Activated naive CD4-positive, alpha-beta T cell treated with anti-CD3 and anti-CD28 coated beads, Interleukin-2, amount 50 U/mL, for 24 hours (primary cell): ENCODE measurements around the gene GAL.
"Not testable (repeated sequence)": the region's sequence is repeated elsewhere in the genome, so short reads cannot be mapped to it uniquely, and the experiment has no call there.

Experiments used
- H3K27ac Mint-ChIP-seq: one replicate; pipeline ENCODE4 v1.8.0; 2021; ENCODE audit warnings: mild to moderate bottlenecking, mixed read lengths
- H3K27me3 Mint-ChIP-seq: one replicate; pipeline ENCODE4 v1.8.0; 2021; ENCODE audit warnings: mixed read lengths
- H3K36me3 Mint-ChIP-seq: one replicate; pipeline ENCODE4 v1.8.0; 2021; ENCODE audit warnings: mixed read lengths
- H3K4me1 Mint-ChIP-seq: one replicate; pipeline ENCODE4 v1.8.0; 2021; ENCODE audit warnings: mixed read lengths
- H3K4me3 Mint-ChIP-seq: one replicate; pipeline ENCODE4 v1.8.0; 2021; ENCODE audit warnings: mild to moderate bottlenecking, mixed read lengths
- H3K9me3 Mint-ChIP-seq: one replicate; pipeline ENCODE4 v1.8.0; 2021; ENCODE audit warnings: mixed read lengths

GAL gene, protein sequence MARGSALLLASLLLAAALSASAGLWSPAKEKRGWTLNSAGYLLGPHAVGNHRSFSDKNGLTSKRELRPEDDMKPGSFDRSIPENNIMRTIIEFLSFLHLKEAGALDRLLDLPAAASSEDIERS

GRCh38 chr11:68684385-68685356 lies at the start of gene GAL:
Gene GAL, plus strand, starts transcription at chr11:68684544. Its CDS starts 380 bp downstream, at chr11:68684924.
- peaks cover 28% of the 10 kb centered on the region for H3K27me3 Mint-ChIP-seq
- peak within 1 kb of the TSS; percentile 51 for H3K4me3 Mint-ChIP-seq
- peaks cover 6% of the 10 kb centered on the region for H3K4me1 Mint-ChIP-seq
- no peaks in the 10 kb centered on the region for H3K36me3 Mint-ChIP-seq
- H3K9me3 Mint-ChIP-seq, result no peaks in the 10 kb centered on the region
- H3K27ac Mint-ChIP-seq, result peak within 1 kb of the TSS; percentile 64

DNA sequence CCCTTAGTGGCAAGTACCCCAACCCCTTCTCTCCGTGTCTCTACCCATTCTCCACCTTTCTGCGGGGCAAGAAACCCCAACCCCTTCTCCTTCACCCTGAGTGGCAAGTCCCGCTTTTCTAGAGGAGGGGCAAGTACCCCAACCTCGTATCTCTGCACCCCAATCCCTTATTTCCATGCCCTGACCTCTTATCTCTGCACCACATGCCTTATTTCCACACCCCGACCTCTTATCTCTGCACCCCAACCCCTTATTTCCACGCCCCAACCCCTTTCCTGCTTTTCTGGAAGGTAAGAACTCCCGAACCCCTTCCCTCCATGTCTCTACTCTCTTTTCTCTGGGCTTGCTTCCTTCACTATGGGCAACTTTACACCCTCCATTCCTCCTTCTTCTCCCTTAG lies 49.7 kb upstream of the GAL start:
- not testable (repeated sequence) for H3K4me3 Mint-ChIP-seq, H3K27ac Mint-ChIP-seq, H3K9me3 Mint-ChIP-seq, H3K27me3 Mint-ChIP-seq, H3K36me3 Mint-ChIP-seq, H3K4me1 Mint-ChIP-seq

DNA sequence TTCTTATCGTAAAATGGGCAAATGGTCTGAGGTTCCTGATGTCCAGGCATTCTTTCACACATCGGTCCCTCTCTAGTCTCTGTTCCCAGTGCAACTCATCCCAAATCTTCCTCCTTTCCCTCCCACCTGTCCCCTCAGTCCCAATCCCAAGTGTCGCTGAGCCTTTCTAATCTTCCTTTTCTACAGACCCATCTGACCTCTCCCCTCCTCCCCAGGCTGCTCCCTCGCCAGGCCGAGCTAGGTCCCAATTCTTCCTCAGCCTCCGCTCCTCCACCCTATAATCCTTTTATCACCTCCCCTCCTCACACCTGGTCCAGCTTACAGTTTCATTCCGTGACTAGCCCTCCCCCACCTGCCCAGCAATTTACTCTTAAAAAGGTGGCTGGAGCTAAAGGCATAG lies 49.2 kb upstream of the GAL start:
- not testable (repeated sequence) for H3K4me3 Mint-ChIP-seq, H3K4me1 Mint-ChIP-seq, H3K27me3 Mint-ChIP-seq, H3K36me3 Mint-ChIP-seq, H3K9me3 Mint-ChIP-seq, H3K27ac Mint-ChIP-seq

GRCh38 chr11:68635883-68636282 lies 48.5 kb upstream of the GAL start:
- not testable (repeated sequence) for H3K9me3 Mint-ChIP-seq, H3K27me3 Mint-ChIP-seq, H3K4me3 Mint-ChIP-seq, H3K36me3 Mint-ChIP-seq, H3K4me1 Mint-ChIP-seq, H3K27ac Mint-ChIP-seq

GRCh38 chr11:68639322-68639721 lies 45.0 kb upstream of the GAL start:
- not testable (repeated sequence) for H3K9me3 Mint-ChIP-seq, H3K4me1 Mint-ChIP-seq, H3K4me3 Mint-ChIP-seq, H3K27me3 Mint-ChIP-seq, H3K27ac Mint-ChIP-seq, H3K36me3 Mint-ChIP-seq

DNA sequence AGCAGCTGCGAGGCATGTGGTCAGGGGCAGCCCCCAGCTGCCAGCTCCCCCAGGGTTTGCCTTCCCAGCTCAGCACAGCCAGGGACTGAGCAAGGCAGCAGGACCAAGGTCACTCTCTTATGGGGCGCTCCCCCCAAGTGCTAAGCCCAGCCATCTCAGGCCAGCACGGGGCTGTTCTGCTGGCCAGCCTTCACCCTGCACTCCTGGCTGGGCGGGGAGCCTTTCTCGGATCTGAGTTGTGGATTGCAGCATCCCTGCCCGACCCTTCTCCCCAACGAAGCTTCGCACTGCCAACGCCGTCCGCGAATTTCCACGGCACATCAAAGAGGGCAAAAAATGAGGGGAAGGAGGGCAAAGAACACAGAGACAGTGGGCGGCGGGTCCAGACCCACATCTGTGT lies 42.5 kb upstream of the GAL start:
- peaks cover 8% of the 10 kb centered on the region for H3K9me3 Mint-ChIP-seq
- H3K4me3 Mint-ChIP-seq, result no peak overlapping the region
- peaks cover 3% of the 10 kb centered on the region for H3K36me3 Mint-ChIP-seq
- no peaks in the 10 kb centered on the region for H3K4me1 Mint-ChIP-seq
- H3K27me3 Mint-ChIP-seq, result peaks cover 4% of the 10 kb centered on the region
- H3K27ac Mint-ChIP-seq, result no peak overlapping the region

GRCh38 chr11:68643585-68643984 lies 40.8 kb upstream of the GAL start:
- H3K27me3 Mint-ChIP-seq, result peaks cover 7% of the 10 kb centered on the region
- H3K36me3 Mint-ChIP-seq, result peaks cover 3% of the 10 kb centered on the region
- no peak overlapping the region for H3K27ac Mint-ChIP-seq
- no peak overlapping the region for H3K4me3 Mint-ChIP-seq
- H3K9me3 Mint-ChIP-seq, result peaks cover 15% of the 10 kb centered on the region
- H3K4me1 Mint-ChIP-seq, result no peaks in the 10 kb centered on the region

GRCh38 chr11:68646832-68647231 lies 37.5 kb upstream of the GAL start:
- Mint-ChIP-seq H3K36me3 (peaks cover 3% of the 10 kb centered on the region), H3K9me3 (peaks cover 15% of the 10 kb centered on the region), H3K27me3 (peaks cover 10% of the 10 kb centered on the region), H3K4me1 (no peaks in the 10 kb centered on the region), H3K27ac (no peak overlapping the region), H3K4me3 (no peak overlapping the region)

DNA sequence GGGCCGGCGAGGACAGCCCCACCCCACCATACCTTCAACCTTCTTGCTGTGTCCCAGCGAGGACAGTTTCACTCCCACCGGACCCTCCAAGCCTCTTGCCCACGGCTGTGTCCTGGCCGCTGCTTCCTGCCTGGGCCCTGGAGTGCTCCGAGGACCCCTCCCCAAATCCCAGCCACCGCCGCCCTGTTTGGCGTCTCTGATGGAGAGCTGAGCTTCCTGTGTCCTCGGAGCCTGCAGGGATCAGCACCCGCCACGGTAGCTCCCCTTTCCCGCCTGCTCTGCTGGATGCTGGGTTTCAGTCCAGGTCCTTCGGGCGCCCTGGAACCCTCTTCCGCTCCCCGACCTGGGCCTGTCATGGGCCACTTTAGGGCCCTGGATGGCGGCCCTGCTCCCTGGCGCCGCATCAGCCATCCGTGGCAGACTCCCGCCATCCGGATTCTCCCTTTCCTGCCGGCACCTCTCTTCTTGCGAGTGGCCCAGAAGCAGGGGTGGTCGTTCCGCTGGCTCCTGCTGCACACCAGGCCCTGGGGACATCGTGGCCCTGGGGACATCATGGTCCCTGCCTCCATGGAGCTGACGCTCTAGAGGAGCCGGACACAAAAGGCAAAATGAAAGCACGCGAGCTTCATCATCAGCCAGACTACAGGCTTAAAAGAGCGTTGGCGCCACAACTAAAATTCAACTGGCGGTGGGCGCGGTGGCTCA lies 34.3 kb upstream of the GAL start:
- H3K27me3 Mint-ChIP-seq, result peaks cover 10% of the 10 kb centered on the region
- H3K9me3 Mint-ChIP-seq, result peaks cover 15% of the 10 kb centered on the region
- peaks cover 3% of the 10 kb centered on the region for H3K36me3 Mint-ChIP-seq
- H3K27ac Mint-ChIP-seq, result no peak overlapping the region
- H3K4me3 Mint-ChIP-seq, result no peak overlapping the region
- no peaks in the 10 kb centered on the region for H3K4me1 Mint-ChIP-seq

DNA sequence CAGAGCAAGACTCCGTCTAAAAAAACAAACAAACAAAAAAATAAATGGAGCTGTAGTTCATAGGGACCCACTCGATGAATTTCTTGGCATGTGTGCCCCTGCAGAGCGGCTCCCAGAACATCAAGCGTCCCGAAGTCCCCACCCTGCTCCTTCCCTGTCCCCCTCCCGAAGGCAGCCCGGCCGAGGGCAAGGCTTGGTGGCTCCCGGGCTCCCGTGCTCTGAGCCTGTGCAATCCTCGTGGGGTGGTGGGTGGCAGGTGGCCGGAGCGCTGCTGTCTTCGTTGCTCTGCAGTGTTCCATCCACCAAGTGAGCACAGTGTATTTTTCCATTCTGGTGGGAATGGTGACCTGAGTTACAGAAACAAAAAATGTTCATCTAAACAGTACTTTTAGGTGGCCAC lies 33.5 kb upstream of the GAL start:
- Mint-ChIP-seq H3K4me3 (no peak overlapping the region), H3K4me1 (no peaks in the 10 kb centered on the region), H3K36me3 (peaks cover 3% of the 10 kb centered on the region), H3K9me3 (peaks cover 15% of the 10 kb centered on the region), H3K27ac (no peak overlapping the region), H3K27me3 (peaks cover 10% of the 10 kb centered on the region)

DNA sequence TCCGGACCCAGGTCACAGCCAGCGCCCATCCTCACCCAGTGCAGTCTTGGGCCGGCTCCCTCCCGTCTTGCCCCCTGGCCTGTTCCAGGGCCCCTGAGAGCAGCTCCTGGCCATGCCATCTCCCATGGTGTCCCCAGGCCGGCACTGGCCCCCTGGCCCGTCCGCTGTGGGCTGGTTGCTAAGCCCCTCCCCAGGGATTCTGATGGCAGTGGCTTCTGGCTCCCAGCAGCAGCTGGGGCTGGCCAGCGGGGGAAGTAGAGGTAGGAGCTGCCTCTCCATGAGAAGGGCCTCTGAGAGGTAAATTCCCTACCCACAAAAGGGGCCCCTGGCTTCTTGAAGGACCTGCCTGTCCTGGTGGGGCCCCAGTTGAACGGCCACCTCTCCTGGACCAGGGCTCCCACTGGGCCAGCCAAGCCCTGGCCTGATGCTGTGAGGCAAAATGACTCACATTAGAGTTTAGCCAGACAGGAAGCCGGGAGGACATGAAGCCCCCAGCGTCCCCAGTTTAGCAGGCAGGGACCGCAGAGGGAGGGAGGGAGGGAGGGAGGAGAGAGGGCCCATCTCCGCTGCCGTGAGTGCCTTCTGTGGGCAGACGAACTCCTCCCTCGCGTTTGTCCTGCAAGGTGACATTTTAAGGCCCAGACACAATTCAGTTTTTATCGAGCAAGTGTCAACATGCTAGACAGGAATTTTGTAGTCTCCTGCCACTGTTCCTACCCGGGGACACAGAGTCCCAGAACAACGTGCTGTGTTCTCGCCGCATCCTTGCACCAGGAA lies 32.9 kb upstream of the GAL start:
- Mint-ChIP-seq H3K27me3 (peaks cover 8% of the 10 kb centered on the region), H3K4me1 (no peaks in the 10 kb centered on the region), H3K4me3 (no peak overlapping the region), H3K9me3 (peaks cover 11% of the 10 kb centered on the region), H3K27ac (no peak overlapping the region), H3K36me3 (peaks cover 2% of the 10 kb centered on the region)

DNA sequence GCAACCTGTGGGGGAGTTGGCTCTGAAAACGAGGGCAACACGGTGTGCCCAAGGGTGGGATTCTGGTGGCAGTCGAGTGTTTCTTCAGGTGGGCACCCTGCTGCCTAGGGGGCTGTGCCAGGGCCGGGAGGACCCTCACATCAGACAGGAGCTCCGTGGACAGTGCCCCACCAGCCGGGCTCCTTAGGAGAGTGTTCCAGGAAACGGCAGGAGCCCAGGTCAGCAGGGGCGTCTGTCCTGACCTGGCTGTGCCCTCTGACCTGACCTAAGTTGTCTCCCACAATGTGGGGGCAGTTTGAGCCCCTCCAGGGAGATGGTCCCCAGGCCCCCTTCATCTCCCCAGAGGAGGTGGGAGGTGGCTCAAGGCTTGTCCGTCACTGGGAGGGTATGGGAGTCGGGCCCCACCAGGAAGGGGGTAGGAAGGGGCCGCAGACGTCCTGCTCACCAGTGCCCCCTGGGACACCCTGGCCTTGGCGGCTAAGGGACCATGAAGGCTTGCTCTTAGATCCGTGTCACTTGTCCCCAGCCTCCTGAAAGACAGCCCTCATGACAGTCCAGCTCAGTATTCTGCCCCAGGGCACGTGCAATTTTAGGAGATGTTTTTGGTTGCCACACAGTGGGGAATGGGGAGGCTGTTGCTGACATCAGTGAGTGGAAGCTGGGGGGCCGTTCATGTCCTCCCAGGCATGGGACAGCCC lies 32.2 kb upstream of the GAL start:
- Mint-ChIP-seq H3K4me3 (no peak overlapping the region), H3K27me3 (peaks cover 6% of the 10 kb centered on the region), H3K4me1 (no peaks in the 10 kb centered on the region), H3K9me3 (peaks cover 5% of the 10 kb centered on the region), H3K27ac (no peak overlapping the region), H3K36me3 (no peaks in the 10 kb centered on the region)

DNA sequence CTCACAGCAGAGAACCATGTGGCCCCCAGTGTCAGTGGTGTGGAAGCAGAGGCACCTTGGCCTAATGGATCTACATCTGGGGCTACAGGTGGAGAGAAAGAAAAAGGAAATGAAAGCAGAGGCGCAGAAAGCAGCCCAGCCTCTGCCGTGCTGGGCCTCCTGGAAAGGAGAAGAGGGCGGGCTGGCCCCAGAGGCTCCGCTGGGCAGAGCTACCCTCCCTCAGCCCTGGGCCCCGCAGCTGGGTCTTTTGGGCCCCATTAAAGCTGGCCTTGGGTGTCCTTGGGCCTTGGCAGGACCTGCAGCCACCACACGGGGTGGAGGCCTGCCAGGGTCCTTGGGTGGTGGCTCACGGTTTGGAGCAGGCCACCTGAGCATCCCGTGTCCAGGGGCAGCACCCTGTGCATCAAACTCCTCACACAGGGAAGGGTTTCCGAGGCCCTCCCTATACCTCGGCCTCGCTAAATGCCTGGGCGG lies 31.6 kb upstream of the GAL start:
- H3K27ac Mint-ChIP-seq, result no peak overlapping the region
- H3K36me3 Mint-ChIP-seq, result no peaks in the 10 kb centered on the region
- no peaks in the 10 kb centered on the region for H3K4me1 Mint-ChIP-seq
- H3K9me3 Mint-ChIP-seq, result no peaks in the 10 kb centered on the region
- no peak overlapping the region for H3K4me3 Mint-ChIP-seq
- H3K27me3 Mint-ChIP-seq, result peaks cover 4% of the 10 kb centered on the region

- H3K4me3 Mint-ChIP-seq, result no peak overlapping the region
- no peaks in the 10 kb centered on the region for H3K9me3 Mint-ChIP-seq
- peaks cover 4% of the 10 kb centered on the region for H3K27me3 Mint-ChIP-seq
- H3K27ac Mint-ChIP-seq, result no peak overlapping the region
- no peaks in the 10 kb centered on the region for H3K4me1 Mint-ChIP-seq
- no peaks in the 10 kb centered on the region for H3K36me3 Mint-ChIP-seq
Measured at GRCh38 chr11:68653486-68654430, 30.6 kb upstream of the GAL start.
